GM13977 (cell line): Measurements from ENCODE around the gene DLG2.

ENCODE experiments used
- DNase-seq: peaks from one replicate; pipeline ENCODE4 v3.0.0; 2012; ENCODE audit warnings: low spot score
- in situ Hi-C: fragments of 300-500 bp; cut with MboI; formaldehyde crosslinking; loops from one replicate; pipeline ENCODE4 v1.12.0; 2022; ENCODE audit warnings: low sequenced_read_pairs, low pct_unique_long_range_greater_than_20kb, mixed read lengths, inconsistent platforms; ENCODE audit not compliant: unreplicated experiment
- TF ChIP-seq, protein P1 (sequence below): IDR thresholded peaks from 2 replicates; pipeline ENCODE4 v1.5.1; 2012; ENCODE audit warnings: mild to moderate bottlenecking, control low read depth; ENCODE audit not compliant: insufficient read depth; ENCODE audit errors: extremely low read depth, missing control alignments

DLG2 gene

DNA sequence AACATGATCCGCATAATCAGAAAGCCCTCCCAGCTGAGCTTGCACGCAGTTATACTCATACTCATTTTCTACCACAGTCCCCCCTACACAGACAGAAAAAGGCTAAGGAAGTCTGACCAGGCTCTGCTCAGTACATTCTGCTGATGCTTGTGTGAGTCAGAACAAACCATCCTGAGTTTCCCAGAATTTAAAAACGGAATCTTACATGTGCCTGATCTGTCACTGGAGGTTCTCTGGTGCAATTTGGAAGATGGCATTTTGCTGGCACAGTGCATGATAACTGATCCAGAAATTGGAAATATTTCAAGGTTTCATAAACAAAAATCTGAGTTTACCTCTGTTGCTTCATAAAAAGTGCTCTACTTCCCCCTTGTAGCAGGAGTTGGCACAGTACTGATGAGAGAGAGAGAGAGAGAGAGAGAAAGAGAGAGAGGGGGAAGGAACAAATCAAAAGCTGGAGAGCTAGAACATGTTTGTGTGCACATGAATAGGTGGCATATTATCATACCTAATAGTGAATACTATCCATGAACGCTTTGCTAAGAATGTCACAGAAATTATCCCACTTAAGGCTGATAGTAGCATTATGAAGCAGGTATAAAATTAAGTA is 1085.3 kb downstream of the DLG2 start:
- DNase-seq = no peak
- TF ChIP-seq, protein P1, sequence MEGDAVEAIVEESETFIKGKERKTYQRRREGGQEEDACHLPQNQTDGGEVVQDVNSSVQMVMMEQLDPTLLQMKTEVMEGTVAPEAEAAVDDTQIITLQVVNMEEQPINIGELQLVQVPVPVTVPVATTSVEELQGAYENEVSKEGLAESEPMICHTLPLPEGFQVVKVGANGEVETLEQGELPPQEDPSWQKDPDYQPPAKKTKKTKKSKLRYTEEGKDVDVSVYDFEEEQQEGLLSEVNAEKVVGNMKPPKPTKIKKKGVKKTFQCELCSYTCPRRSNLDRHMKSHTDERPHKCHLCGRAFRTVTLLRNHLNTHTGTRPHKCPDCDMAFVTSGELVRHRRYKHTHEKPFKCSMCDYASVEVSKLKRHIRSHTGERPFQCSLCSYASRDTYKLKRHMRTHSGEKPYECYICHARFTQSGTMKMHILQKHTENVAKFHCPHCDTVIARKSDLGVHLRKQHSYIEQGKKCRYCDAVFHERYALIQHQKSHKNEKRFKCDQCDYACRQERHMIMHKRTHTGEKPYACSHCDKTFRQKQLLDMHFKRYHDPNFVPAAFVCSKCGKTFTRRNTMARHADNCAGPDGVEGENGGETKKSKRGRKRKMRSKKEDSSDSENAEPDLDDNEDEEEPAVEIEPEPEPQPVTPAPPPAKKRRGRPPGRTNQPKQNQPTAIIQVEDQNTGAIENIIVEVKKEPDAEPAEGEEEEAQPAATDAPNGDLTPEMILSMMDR = no peak
- in situ Hi-C loops = no loop called here

- no peak for DNase-seq
- TF ChIP-seq, protein P1 = no peak
- in situ Hi-C loops = no loop called here
Observed at GRCh38 chr11:84536456-84536855, 1090.7 kb downstream of the DLG2 start.

GRCh38 chr11:84532364-84532763 is 1094.8 kb downstream of the DLG2 start:
- TF ChIP-seq, protein P1 = no peak
- no peak for DNase-seq
- in situ Hi-C loops = no loop called here

DNA sequence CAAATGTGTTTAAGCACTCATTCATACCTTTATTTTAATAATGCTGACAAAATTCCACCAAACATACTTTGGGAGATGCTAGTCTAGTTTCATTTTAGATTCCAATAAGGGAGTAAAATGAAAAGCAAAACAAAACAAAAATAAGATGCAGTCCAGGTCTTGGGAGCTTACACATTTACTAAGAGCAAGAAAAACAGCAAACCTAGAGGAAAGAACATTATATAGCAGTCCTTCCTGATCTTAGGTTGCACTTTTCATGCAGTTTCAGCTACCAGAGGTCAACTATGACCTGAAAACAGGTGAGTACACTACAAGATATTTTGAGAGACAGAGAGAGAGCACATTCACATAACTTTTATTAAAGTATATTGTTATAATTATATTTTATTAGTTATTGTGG is 1100.9 kb downstream of the DLG2 start:
- no peak for DNase-seq
- in situ Hi-C loops = no loop called here
- TF ChIP-seq, protein P1 = no peak

- TF ChIP-seq, protein P1 = peak; percentile 8
- peak; percentile 18 for DNase-seq
- in situ Hi-C loops = no loop called here
Observed at GRCh38 chr11:84524422-84525051, 1102.6 kb downstream of the DLG2 start.

DNA sequence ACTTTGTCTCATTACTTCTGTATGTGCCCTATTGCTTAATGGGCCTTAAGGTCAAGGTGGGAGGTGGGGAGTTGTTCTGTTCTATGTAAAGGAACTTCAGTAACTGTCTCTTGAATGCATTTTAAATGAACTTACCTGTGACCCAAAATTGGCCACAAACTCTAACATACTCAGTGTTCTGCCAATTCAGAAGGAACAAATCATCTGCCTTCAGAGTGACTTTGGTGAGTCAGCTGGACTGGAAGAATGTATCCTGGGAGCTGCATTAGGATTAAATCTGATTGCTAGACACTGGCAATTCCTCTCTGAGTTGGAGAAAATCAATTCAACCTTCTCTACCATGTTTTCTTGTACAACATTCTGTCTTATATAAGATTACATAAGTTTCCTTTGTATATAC is 1104.8 kb downstream of the DLG2 start:
- in situ Hi-C loops = no loop called here
- TF ChIP-seq, protein P1 = no peak
- no peak for DNase-seq
